ENCODE results near the gene CCDC33.

DNA sequence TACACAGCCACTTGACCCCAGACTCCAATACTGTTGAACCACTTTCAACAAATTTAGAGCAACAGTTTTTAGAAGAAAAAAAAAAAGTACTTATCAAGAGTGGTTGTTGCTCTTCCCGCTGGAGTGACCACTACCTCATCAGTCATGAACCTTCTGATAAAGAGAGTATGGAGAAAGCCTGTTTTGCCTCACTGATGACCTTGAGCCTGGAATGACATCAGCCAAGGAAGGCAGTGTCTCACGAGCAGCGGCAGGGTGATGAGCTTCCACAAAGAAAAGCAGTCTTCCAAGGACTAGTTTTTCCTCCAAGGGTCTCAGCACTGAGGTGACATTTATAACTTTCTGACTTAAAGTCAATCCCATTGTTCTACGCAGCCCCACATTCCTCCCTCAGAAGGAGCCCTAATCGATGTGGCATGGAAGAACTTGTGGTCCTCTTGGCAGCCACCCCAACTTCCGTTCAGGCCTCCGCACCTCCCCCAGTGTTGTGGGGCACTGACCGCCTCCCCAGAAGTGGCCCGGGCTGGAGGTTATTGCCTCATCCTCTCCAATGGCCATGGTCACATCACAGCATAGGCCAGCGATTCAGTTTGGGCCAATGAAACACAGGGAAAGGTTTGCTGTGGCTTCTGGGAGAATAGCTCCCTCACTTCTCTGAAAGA, 133.1 kb downstream of the CCDC33 start:
- TF ChIP-seq, protein P1, sequence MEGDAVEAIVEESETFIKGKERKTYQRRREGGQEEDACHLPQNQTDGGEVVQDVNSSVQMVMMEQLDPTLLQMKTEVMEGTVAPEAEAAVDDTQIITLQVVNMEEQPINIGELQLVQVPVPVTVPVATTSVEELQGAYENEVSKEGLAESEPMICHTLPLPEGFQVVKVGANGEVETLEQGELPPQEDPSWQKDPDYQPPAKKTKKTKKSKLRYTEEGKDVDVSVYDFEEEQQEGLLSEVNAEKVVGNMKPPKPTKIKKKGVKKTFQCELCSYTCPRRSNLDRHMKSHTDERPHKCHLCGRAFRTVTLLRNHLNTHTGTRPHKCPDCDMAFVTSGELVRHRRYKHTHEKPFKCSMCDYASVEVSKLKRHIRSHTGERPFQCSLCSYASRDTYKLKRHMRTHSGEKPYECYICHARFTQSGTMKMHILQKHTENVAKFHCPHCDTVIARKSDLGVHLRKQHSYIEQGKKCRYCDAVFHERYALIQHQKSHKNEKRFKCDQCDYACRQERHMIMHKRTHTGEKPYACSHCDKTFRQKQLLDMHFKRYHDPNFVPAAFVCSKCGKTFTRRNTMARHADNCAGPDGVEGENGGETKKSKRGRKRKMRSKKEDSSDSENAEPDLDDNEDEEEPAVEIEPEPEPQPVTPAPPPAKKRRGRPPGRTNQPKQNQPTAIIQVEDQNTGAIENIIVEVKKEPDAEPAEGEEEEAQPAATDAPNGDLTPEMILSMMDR (IDR thresholded peaks at IDR 0.05; ENCODE audit: poor library complexity) = no peak
- TF ChIP-seq EZH2phosphoT487 (IDR thresholded peaks at IDR 0.05; ENCODE audit: low read depth, severe bottlenecking, unreplicated experiment) = no peak
- TF ChIP-seq EZH2 (IDR thresholded peaks at IDR 0.05; ENCODE audit: borderline replicate concordance) = no peak
